Neural cell (in vitro differentiated cells): Measurements from ENCODE around the gene FBXO45. TPM values are rescaled to one million over a fixed set of nuclear protein-coding genes. Genes with fewer than 3 reads are reported as not detected.

ENCODE experiments used
- H2AFZ ChIP-seq: fragments of 200-600, 300-800 bp; sonication (generic), shearing (Covaris generic); 2 replicates; pipeline ENCODE4 v1.6.0; 2014; ENCODE audit warnings: low read depth, mild to moderate bottlenecking, antibody characterized with exemption, low read length, moderate library complexity
- H3F3A ChIP-seq: fragments of 200-600 bp; shearing (Covaris generic); 2 replicates; pipeline ENCODE4 v1.6.1; 2016; ENCODE audit warnings: mild to moderate bottlenecking, moderate library complexity, mixed read lengths, antibody characterized with exemption, low read length; ENCODE audit not compliant: insufficient read depth, poor library complexity, severe bottlenecking
- H3K27ac ChIP-seq: fragments of 200-600, 300-800 bp; sonication (generic), shearing (Covaris generic); 2 replicates; pipeline ENCODE4 v1.5.1; 2014; ENCODE audit warnings: mild to moderate bottlenecking, low read length, moderate library complexity
- H3K27me3 ChIP-seq: fragments of 300-800, 200-600 bp; sonication (generic), shearing (Covaris generic); 2 replicates; pipeline ENCODE4 v1.6.0; 2014; ENCODE audit warnings: mild to moderate bottlenecking, low read depth, low read length, moderate library complexity; ENCODE audit not compliant: insufficient read depth
- H3K36me3 ChIP-seq: fragments of 300-800, 200-600 bp; sonication (generic), shearing (Covaris generic); 2 replicates; pipeline ENCODE4 v1.5.1; 2014; ENCODE audit warnings: mild to moderate bottlenecking, antibody characterized with exemption, low read length, moderate library complexity; ENCODE audit not compliant: insufficient read depth
- H3K4me2 ChIP-seq: fragments of 300-800, 200-600 bp; sonication (generic), shearing (Covaris generic); 2 replicates; pipeline ENCODE4 v1.6.0; 2014; ENCODE audit warnings: mild to moderate bottlenecking, low read length
- H3K4me3 ChIP-seq: fragments of 300-800, 200-600 bp; sonication (generic), shearing (Covaris generic); 2 replicates; pipeline ENCODE4 v1.5.1; 2014; ENCODE audit warnings: mild to moderate bottlenecking, low read length, moderate library complexity
- H3K79me2 ChIP-seq: fragments of 200-600 bp; shearing (Covaris generic); replicated peaks from 2 replicates; pipeline ENCODE4 v1.6.0; 2014; ENCODE audit warnings: mild to moderate bottlenecking, low read length, moderate library complexity; ENCODE audit not compliant: insufficient read depth
- H3K9ac ChIP-seq: fragments of 300-800, 200-600 bp; sonication (generic), shearing (Covaris generic); 2 replicates; pipeline ENCODE4 v1.6.1; 2016; ENCODE audit warnings: mild to moderate bottlenecking, low read length, mixed read lengths
- H3K9me2 ChIP-seq: fragments of 200-600 bp; shearing (Covaris generic); 2 replicates; pipeline ENCODE4 v1.6.1; 2016; ENCODE audit warnings: mild to moderate bottlenecking, low read length, mixed read lengths; ENCODE audit not compliant: insufficient read depth
- H3K9me3 ChIP-seq: fragments of 200-600, 300-800 bp; sonication (generic), shearing (Covaris generic); 2 replicates; pipeline ENCODE4 v1.6.1; 2016; ENCODE audit warnings: mild to moderate bottlenecking, mixed run types, low read length, moderate library complexity, mixed read lengths
- H4K20me1 ChIP-seq: fragments of 200-600 bp; shearing (Covaris generic); 2 replicates; pipeline ENCODE4 v1.6.1; 2016; ENCODE audit warnings: mild to moderate bottlenecking, mixed run types; ENCODE audit not compliant: insufficient read depth
- EP300 ChIP-seq: fragments of 450-650 bp; conservative IDR thresholded peaks from 2 replicates; pipeline ENCODE4 v1.6.1; 2014; ENCODE audit warnings: antibody characterized with exemption, mild to moderate bottlenecking, moderate library complexity; ENCODE audit not compliant: poor library complexity, severe bottlenecking
- EZH2 ChIP-seq: fragments of 200-600, 300-800 bp; shearing (Covaris generic), sonication (generic); IDR thresholded peaks from 2 replicates; pipeline ENCODE4 v1.6.1; 2014; ENCODE audit warnings: antibody characterized with exemption, low read length, borderline replicate concordance, mild to moderate bottlenecking; ENCODE audit not compliant: insufficient read depth, poor library complexity, severe bottlenecking
- MXI1 ChIP-seq: fragments of 450-650 bp; conservative IDR thresholded peaks from 2 replicates; pipeline ENCODE4 v1.6.1; 2014; ENCODE audit warnings: antibody characterized with exemption, mild to moderate bottlenecking; ENCODE audit not compliant: poor library complexity, severe bottlenecking
- POLR2AphosphoS5 ChIP-seq: IDR thresholded peaks from 2 replicates; pipeline ENCODE4 v1.6.1; 2012
- RAD21 ChIP-seq: fragments of 450-650 bp; conservative IDR thresholded peaks from 2 replicates; pipeline ENCODE4 v1.6.1; 2014; ENCODE audit warnings: antibody characterized with exemption, mild to moderate bottlenecking, moderate library complexity
- SMC3 ChIP-seq: fragments of 450-650 bp; conservative IDR thresholded peaks from 2 replicates; pipeline ENCODE4 v1.6.1; 2014; ENCODE audit warnings: antibody characterized with exemption, mild to moderate bottlenecking, moderate library complexity; ENCODE audit not compliant: poor library complexity
- TAF1 ChIP-seq: IDR thresholded peaks from 2 replicates; pipeline ENCODE4 v1.6.1; 2012; ENCODE audit warnings: low read depth
- polyA plus RNA-seq: library from polyadenylated mRNA; depleted of rRNA; stranded (reverse); fragments of >200 nt; gene quantifications from 2 replicates; pipeline ENCODE4 v1.2.3, GENCODE V29; 2014
- TF ChIP-seq, protein P1 (sequence below): fragments of 450-650 bp; IDR thresholded peaks from 2 replicates; pipeline ENCODE4 v1.5.1; 2014; ENCODE audit warnings: antibody characterized with exemption, mild to moderate bottlenecking, moderate library complexity; ENCODE audit not compliant: poor library complexity, severe bottlenecking
- TF ChIP-seq, protein P2 (sequence below): IDR thresholded peaks from 2 replicates; pipeline ENCODE4 v1.6.1; 2012; ENCODE audit warnings: borderline replicate concordance

FBXO45 gene
- polyA plus RNA-seq, 1 donor from 2014 or later, result 35.3 TPM

DNA sequence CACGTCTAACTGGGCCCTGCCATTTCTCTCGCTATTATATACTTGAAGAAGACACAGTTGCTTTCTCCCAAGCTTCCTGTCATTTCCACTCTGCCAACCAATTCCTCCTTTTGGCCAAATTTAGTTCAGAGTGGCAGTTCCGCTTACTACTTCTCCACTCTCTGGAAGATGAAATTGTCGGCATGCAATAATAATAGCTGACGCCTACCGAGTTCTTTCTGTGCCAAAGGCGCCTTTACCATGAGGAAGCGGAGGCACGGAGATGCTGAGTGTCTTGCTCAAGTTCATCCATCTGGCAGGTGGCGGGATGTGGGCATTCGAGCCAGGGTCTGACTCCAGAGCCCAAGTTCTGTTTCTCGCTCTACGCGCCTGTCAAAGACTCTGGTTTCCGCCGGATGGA lies 56.4 kb downstream of the FBXO45 start:
- no peak overlapping the region for H3K9ac ChIP-seq
- no peaks in the 10 kb centered on the region for H3K79me2 ChIP-seq
- no peaks in the 10 kb centered on the region for H3K27me3 ChIP-seq
- H3K9me3 ChIP-seq, result no peaks in the 10 kb centered on the region
- no peak overlapping the region for H2AFZ ChIP-seq
- H3K27ac ChIP-seq, result no peak overlapping the region
- TF ChIP-seq EZH2, result no peak
- no peak for TF ChIP-seq EP300
- TF ChIP-seq MXI1, result no peak
- no peak for TF ChIP-seq TAF1
- no peak for TF ChIP-seq RAD21
- no peak for TF ChIP-seq POLR2AphosphoS5
- TF ChIP-seq SMC3, result no peak
- TF ChIP-seq, protein P1, sequence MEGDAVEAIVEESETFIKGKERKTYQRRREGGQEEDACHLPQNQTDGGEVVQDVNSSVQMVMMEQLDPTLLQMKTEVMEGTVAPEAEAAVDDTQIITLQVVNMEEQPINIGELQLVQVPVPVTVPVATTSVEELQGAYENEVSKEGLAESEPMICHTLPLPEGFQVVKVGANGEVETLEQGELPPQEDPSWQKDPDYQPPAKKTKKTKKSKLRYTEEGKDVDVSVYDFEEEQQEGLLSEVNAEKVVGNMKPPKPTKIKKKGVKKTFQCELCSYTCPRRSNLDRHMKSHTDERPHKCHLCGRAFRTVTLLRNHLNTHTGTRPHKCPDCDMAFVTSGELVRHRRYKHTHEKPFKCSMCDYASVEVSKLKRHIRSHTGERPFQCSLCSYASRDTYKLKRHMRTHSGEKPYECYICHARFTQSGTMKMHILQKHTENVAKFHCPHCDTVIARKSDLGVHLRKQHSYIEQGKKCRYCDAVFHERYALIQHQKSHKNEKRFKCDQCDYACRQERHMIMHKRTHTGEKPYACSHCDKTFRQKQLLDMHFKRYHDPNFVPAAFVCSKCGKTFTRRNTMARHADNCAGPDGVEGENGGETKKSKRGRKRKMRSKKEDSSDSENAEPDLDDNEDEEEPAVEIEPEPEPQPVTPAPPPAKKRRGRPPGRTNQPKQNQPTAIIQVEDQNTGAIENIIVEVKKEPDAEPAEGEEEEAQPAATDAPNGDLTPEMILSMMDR, result no peak
- TF ChIP-seq, protein P2, sequence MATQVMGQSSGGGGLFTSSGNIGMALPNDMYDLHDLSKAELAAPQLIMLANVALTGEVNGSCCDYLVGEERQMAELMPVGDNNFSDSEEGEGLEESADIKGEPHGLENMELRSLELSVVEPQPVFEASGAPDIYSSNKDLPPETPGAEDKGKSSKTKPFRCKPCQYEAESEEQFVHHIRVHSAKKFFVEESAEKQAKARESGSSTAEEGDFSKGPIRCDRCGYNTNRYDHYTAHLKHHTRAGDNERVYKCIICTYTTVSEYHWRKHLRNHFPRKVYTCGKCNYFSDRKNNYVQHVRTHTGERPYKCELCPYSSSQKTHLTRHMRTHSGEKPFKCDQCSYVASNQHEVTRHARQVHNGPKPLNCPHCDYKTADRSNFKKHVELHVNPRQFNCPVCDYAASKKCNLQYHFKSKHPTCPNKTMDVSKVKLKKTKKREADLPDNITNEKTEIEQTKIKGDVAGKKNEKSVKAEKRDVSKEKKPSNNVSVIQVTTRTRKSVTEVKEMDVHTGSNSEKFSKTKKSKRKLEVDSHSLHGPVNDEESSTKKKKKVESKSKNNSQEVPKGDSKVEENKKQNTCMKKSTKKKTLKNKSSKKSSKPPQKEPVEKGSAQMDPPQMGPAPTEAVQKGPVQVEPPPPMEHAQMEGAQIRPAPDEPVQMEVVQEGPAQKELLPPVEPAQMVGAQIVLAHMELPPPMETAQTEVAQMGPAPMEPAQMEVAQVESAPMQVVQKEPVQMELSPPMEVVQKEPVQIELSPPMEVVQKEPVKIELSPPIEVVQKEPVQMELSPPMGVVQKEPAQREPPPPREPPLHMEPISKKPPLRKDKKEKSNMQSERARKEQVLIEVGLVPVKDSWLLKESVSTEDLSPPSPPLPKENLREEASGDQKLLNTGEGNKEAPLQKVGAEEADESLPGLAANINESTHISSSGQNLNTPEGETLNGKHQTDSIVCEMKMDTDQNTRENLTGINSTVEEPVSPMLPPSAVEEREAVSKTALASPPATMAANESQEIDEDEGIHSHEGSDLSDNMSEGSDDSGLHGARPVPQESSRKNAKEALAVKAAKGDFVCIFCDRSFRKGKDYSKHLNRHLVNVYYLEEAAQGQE, result no peak
- no peak overlapping the region for H3K4me2 ChIP-seq
- no peaks in the 10 kb centered on the region for H4K20me1 ChIP-seq
- no peaks in the 10 kb centered on the region for H3K9me2 ChIP-seq
- no peaks in the 10 kb centered on the region for H3F3A ChIP-seq
- no peaks in the 10 kb centered on the region for H3K36me3 ChIP-seq
- no peak overlapping the region for H3K4me3 ChIP-seq

DNA sequence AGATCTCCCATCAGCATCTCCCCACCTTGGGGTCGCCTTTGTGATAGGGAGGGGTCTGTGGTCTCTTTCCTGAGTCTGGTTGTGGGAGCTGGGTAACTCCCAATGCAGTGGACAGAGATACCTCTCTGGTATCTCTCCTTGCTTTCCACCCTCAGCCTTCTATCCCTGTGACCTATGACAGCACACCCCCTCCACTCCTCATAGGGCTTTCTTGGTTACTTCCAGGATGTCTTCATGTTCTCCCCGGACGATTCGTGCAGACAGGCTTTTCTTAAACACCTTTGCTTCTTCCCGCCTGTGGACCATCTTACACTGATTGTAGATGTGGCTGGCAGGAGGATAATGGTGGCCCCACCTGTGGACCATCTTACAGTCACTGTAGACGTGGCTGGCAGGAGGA lies 56.9 kb downstream of the FBXO45 start:
- Histone ChIP-seq H3K9me3 (no peaks in the 10 kb centered on the region), H4K20me1 (no peaks in the 10 kb centered on the region), H3K9me2 (no peaks in the 10 kb centered on the region), H3K27me3 (no peaks in the 10 kb centered on the region), H3K27ac (no peak overlapping the region), H3K9ac (no peak overlapping the region), H3K4me3 (no peak overlapping the region), H2AFZ (no peak overlapping the region), H3K4me2 (no peak overlapping the region), H3F3A (no peaks in the 10 kb centered on the region), H3K79me2 (no peaks in the 10 kb centered on the region), H3K36me3 (no peaks in the 10 kb centered on the region)
- TF ChIP-seq EZH2, result no peak
- TF ChIP-seq RAD21, result no peak
- TF ChIP-seq, protein P2, result no peak
- no peak for TF ChIP-seq MXI1
- TF ChIP-seq SMC3, result no peak
- no peak for TF ChIP-seq EP300
- TF ChIP-seq, protein P1, result no peak
- no peak for TF ChIP-seq POLR2AphosphoS5
- TF ChIP-seq TAF1, result no peak
